ENCODE data around the gene TCAF1.

GRCh38 chr7:143905509-143905908 lies 3.5 kb upstream of the TCAF1 start:
- TF ChIP-seq CTCF (IDR thresholded peaks at IDR 0.05) (no peak), POLR2A (IDR thresholded peaks at IDR 0.05) (no peak), POLR2AphosphoS5 (IDR thresholded peaks at IDR 0.05) (no peak)
